Upper lobe of left lung (tissue), 6 donors: Measurements from ENCODE around the gene KMT2C. TPM values are rescaled to one million over a fixed set of nuclear protein-coding genes. Genes with fewer than 3 reads are reported as not detected.

Source experiments
- ATAC-seq, 2 donors: fragments of 200-7000 bp; cut with Tn5 transposase; one replicate each; pipeline ENCODE4 v1.9.1; 2022; ENCODE audit warnings: mild to moderate bottlenecking in 2 of 2, moderate library complexity in 2 of 2; ENCODE audit not compliant: low FRiP score in 2 of 2
- DNase-seq, 2 donors: peaks; one replicate each; pipeline ENCODE4 v3.0.0-alpha.2; 2019 to 2020
- H3K27ac ChIP-seq, 4 donors: fragments of 200-600 bp; sonication (generic); one replicate each; pipeline ENCODE4 v1.5.1; 2016 to 2019
- H3K27me3 ChIP-seq, 4 donors: fragments of 200-600 bp; sonication (generic); one replicate each; pipeline ENCODE4 v1.5.1; 2017 to 2019
- H3K36me3 ChIP-seq, 4 donors: fragments of 200-600 bp; sonication (generic); one replicate each; pipeline ENCODE4 v1.5.1; 2016 to 2019
- H3K4me1 ChIP-seq, 4 donors: fragments of 200-600 bp; sonication (generic); one replicate each; pipeline ENCODE4 v1.5.1; 2018 to 2019
- H3K4me3 ChIP-seq, 4 donors: fragments of 200-600 bp; sonication (generic); one replicate each; pipeline ENCODE4 v1.5.1; 2017 to 2019; ENCODE audit warnings: mild to moderate bottlenecking in 2 of 4, moderate library complexity in 1 of 4
- H3K9me3 ChIP-seq, 4 donors: fragments of 200-600 bp; sonication (generic); one replicate each; pipeline ENCODE4 v1.5.1; 2018 to 2019
- EP300 ChIP-seq, 4 donors: sonication (generic); formaldehyde crosslinking; IDR thresholded peaks; one replicate each; pipeline ENCODE4 v1.5.1; 2017; ENCODE audit warnings: antibody characterized with exemption in 4 of 4, control low read depth in 2 of 4
- POLR2A ChIP-seq, 4 donors: fragments of 450-650 bp; IDR thresholded peaks; one replicate each; pipeline ENCODE4 v1.5.1; 2016 to 2017; ENCODE audit warnings: antibody characterized with exemption in 4 of 4, mild to moderate bottlenecking in 2 of 4
- POLR2AphosphoS5 ChIP-seq, 2 donors: sonication (generic); formaldehyde crosslinking; IDR thresholded peaks; one replicate each; pipeline ENCODE4 v1.5.1; 2017; ENCODE audit warnings: antibody characterized with exemption in 2 of 2
- WGBS, 2 donors: methylation state at CpG; one replicate each; pipeline ENCODE4 v1.1.5; 2017 to 2018; 5-methylcytosine and 5-hydroxymethylcytosine counted together
- total RNA-seq, 6 donors: library from RNA; depleted of rRNA in 4 of 6; stranded (reverse); fragments of >200 nt in 4 of 6; gene quantifications; one replicate each; pipeline versions ENCODE4 v1.1.0 to v1.2.1, GENCODE V29; 2016 to 2021
- TF ChIP-seq, protein P1 (sequence below), 6 experiments: fragments of 450-650 bp in 4 of 6; fragments of 200-600 bp in 2 of 6; sonication (generic) in 2 of 6; IDR thresholded peaks; one replicate each; pipeline ENCODE4 v1.5.1; 2016 to 2019; ENCODE audit warnings: antibody characterized with exemption in 6 of 6
- donor health status: DM: no; HTN: no; CAD: no; lungs with moderate emphysema.
- donor health status: DM: no; HTN: yes; CAD: no; lungs with severe emphysema.

Gene KMT2C
- total RNA-seq, 6 donors from 2014 or later = 60.5 to 108 (median 85.0) TPM

DNA sequence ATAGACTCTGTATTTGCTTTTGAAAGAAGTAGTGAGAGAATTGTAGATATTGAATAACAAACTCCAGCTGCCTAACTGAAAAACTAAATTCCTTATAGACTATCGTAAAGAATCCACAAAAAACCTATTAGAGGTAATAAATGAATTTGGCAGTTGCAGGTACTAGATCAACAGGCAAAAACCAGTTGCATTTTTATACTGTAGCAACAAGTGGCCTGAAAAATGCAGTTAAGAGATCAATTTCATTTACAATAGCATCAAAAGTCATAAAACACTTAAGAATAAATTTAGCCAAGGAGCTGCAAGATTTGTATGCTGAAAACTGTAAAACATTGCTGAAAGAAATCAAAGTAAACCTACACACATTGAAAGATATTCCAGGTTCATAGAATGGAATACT, 340.0 kb downstream of the KMT2C start:
- no peaks in the 10 kb centered on the region for H3K27me3 ChIP-seq
- DNase-seq = no peak
- H3K9me3 ChIP-seq = no peaks in the 10 kb centered on the region
- no peak overlapping the region for H3K27ac ChIP-seq
- no peaks in the 10 kb centered on the region for H3K4me1 ChIP-seq
- no peak overlapping the region for H3K4me3 ChIP-seq
- TF ChIP-seq POLR2A (IDR thresholded peaks at IDR 0.05) (no peak), POLR2AphosphoS5 (IDR thresholded peaks at IDR 0.05) (no peak), EP300 (IDR thresholded peaks at IDR 0.05) (no peak)
- TF ChIP-seq, protein P1, sequence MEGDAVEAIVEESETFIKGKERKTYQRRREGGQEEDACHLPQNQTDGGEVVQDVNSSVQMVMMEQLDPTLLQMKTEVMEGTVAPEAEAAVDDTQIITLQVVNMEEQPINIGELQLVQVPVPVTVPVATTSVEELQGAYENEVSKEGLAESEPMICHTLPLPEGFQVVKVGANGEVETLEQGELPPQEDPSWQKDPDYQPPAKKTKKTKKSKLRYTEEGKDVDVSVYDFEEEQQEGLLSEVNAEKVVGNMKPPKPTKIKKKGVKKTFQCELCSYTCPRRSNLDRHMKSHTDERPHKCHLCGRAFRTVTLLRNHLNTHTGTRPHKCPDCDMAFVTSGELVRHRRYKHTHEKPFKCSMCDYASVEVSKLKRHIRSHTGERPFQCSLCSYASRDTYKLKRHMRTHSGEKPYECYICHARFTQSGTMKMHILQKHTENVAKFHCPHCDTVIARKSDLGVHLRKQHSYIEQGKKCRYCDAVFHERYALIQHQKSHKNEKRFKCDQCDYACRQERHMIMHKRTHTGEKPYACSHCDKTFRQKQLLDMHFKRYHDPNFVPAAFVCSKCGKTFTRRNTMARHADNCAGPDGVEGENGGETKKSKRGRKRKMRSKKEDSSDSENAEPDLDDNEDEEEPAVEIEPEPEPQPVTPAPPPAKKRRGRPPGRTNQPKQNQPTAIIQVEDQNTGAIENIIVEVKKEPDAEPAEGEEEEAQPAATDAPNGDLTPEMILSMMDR (IDR thresholded peaks at IDR 0.05) = no peak
- WGBS, 2 donors = 94 to 100% methylated on average over 1 of the region's 1 CpG
- H3K36me3 ChIP-seq = peaks cover 0 to 1% (median 0%) of the 10 kb centered on the region in 4 donors
- ATAC-seq = no peak

DNA sequence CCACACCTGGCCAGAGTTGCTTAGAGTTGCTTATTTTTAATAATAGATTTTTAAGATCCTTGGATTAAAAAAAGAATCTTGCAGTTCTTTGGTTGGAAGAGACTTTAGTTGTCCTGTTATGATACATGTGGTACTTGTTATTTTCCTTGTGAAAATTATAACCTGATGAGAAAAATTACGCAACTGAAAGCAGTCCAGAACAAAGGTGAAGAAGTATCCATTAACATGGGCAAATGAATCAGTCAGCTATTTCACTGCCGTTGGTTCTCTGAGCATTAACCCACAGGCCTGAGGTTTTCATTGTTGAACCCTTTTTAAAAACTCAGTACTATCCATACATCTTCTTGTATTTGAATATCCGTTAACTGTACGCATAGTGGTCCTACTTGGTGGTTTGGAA, 342.1 kb downstream of the KMT2C start:
- WGBS, 2 donors = 80 to 92% methylated on average over 4 of the region's 4 CpGs
- ATAC-seq = no peak

DNA sequence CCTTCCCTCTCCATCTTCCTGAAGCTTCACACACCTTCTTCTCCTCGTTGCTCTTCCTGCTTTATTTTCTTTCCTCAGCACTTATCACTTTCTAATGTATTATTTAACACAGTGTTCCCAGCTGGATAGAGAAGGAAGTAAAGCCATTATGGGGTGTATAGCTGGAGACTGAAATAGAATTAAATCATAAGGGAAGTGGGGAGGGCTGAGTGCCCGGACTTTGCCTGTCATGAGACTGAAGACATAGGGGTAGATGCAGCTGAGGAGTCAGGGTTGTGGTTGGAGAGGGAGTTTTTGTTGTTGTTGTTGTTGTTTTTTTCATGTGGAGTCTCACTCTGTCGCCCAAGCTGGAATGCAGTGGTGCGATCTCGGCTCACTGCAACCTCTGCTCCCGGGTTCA, 345.1 kb downstream of the KMT2C start:
- peak in 1 of 2 donors; percentile 45 for ATAC-seq
- peaks cover 6 to 17% (median 9%) of the 10 kb centered on the region in 4 donors for H3K9me3 ChIP-seq
- H3K4me1 ChIP-seq = no peaks in the 10 kb centered on the region
- H3K27ac ChIP-seq = no peak overlapping the region
- no peaks in the 10 kb centered on the region for H3K27me3 ChIP-seq
- TF ChIP-seq, protein P1 (IDR thresholded peaks at IDR 0.05) = no peak
- TF ChIP-seq POLR2A (IDR thresholded peaks at IDR 0.05) (no peak), POLR2AphosphoS5 (IDR thresholded peaks at IDR 0.05) (no peak), EP300 (IDR thresholded peaks at IDR 0.05) (no peak)
- 90 to 92% methylated on average over 6 of the region's 6 CpGs for WGBS, 2 donors
- no peak overlapping the region for H3K4me3 ChIP-seq
- no peaks in the 10 kb centered on the region for H3K36me3 ChIP-seq
- DNase-seq = no peak

More for the DNA sequence above, 342.1 kb downstream of the KMT2C start:
- peaks cover 1 to 13% (median 7%) of the 10 kb centered on the region in 4 donors for H3K9me3 ChIP-seq
- no peak for DNase-seq
- no peaks in the 10 kb centered on the region for H3K36me3 ChIP-seq
- no peak for TF ChIP-seq EP300 (IDR thresholded peaks at IDR 0.05)
- TF ChIP-seq, protein P1 (IDR thresholded peaks at IDR 0.05) = no peak
- no peak for TF ChIP-seq POLR2AphosphoS5 (IDR thresholded peaks at IDR 0.05)
- no peak for TF ChIP-seq POLR2A (IDR thresholded peaks at IDR 0.05)
- no peaks in the 10 kb centered on the region for H3K27me3 ChIP-seq
- H3K4me1 ChIP-seq = no peaks in the 10 kb centered on the region
- no peak overlapping the region for H3K4me3 ChIP-seq
- H3K27ac ChIP-seq = no peak overlapping the region

DNA sequence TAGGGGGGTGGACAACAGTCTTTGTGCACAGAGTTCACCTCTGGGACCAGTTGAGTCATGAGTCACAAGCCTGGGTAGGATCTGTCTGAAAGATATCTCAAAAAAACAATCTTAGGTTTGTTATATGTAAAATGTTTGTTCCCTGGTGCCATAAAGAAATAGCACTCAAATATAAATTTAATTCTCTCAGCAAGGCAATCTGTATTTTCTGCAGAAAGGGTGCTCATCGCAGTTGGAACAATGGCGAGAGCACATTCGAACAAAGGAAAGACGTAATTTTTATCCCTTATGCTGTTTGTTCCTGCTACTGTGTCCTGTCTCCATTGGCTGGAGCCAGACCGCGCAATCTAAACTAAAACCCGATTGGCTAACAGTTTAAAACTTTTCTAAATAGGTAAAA, 346.6 kb downstream of the KMT2C start:
- peaks cover 6 to 17% (median 9%) of the 10 kb centered on the region in 4 donors for H3K9me3 ChIP-seq
- no peak for ATAC-seq
- TF ChIP-seq POLR2AphosphoS5 (IDR thresholded peaks at IDR 0.05) (no peak), EP300 (IDR thresholded peaks at IDR 0.05) (no peak), POLR2A (IDR thresholded peaks at IDR 0.05) (no peak)
- TF ChIP-seq, protein P1 (IDR thresholded peaks at IDR 0.05) = no peak

DNA sequence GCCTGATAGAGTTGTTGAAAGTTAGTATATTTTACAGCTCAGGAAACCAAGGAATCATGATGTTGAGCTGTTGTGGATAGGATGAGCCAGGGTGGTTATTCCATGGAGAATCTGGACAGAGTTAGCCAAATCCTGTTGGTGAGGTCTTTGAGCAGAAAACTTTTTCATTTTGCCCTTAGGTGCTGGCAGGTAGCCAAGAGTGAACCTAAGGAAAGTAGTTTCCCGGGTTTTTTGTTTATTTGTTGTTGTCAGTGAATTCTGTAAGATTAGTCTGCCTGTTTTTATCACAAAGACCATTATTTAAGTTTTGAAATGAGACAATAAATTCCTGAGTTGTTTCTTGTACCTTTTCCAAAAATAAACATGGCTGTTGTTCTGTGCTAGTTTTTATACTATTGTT, 349.3 kb downstream of the KMT2C start:
- Histone ChIP-seq H3K27ac (no peak overlapping the region), H3K9me3 (peaks cover 6 to 17% (median 9%) of the 10 kb centered on the region in 4 donors), H3K4me3 (no peak overlapping the region), H3K36me3 (no peaks in the 10 kb centered on the region), H3K4me1 (no peaks in the 10 kb centered on the region), H3K27me3 (no peaks in the 10 kb centered on the region)
- TF ChIP-seq, protein P1 (IDR thresholded peaks at IDR 0.05) = no peak
- TF ChIP-seq EP300 (IDR thresholded peaks at IDR 0.05) = no peak
- no peak for TF ChIP-seq POLR2A (IDR thresholded peaks at IDR 0.05)
- no peak for TF ChIP-seq POLR2AphosphoS5 (IDR thresholded peaks at IDR 0.05)
- DNase-seq = no peak
- 33 to 59% methylated on average over 1 of the region's 1 CpG for WGBS, 2 donors
- ATAC-seq = no peak

More for the DNA sequence above, 346.6 kb downstream of the KMT2C start:
- Histone ChIP-seq H3K36me3 (no peaks in the 10 kb centered on the region), H3K27me3 (no peaks in the 10 kb centered on the region), H3K4me3 (no peak overlapping the region), H3K4me1 (no peaks in the 10 kb centered on the region), H3K27ac (no peak overlapping the region)
- DNase-seq = no peak
- 96 to 99% methylated on average over 7 of the region's 7 CpGs for WGBS, 2 donors
